K562 (cell line): Measurements from ENCODE around the gene GLRX3. TPM values are rescaled to one million over a fixed set of nuclear protein-coding genes. Genes with fewer than 3 reads are reported as not detected.

Experiments used
- ATAC-seq: fragments of 200-7000 bp; cut with Tn5 transposase; 3 replicates; pipeline ENCODE4 v1.9.1; 2020; ENCODE audit warnings: moderate library complexity
- BruUV-seq: library from RNA; stranded (reverse); fragments of 400-500 nt; replicated peaks from 2 replicates; lab custom pipeline; 2021; lab: Mats Ljungman, UMichigan
- CTCF ChIA-PET: fragments of 300-600 bp; formaldehyde crosslinking; extraction: SDS; loops from one replicate; lab custom pipeline; 2021; ENCODE audit warnings: low intra/inter-chr PET ratio; lab: Yijun Ruan, JAX
- POLR2A ChIA-PET: fragments of 300-600, 350-650 bp; sonication (Branson Sonifier 250); formaldehyde crosslinking; extraction: SDS; loops from one replicate; lab custom pipeline; 2021; ENCODE audit warnings: antibody characterized with exemption, inconsistent platforms; lab: Yijun Ruan, JAX
- DNase-seq, 4 experiments: peaks; one replicate each; pipeline versions ENCODE4 v3.0.0 to v3.0.0-alpha.2; 2011 to 2018; ENCODE audit warnings: low spot score in 3 of 4, mixed read lengths in 3 of 4; ENCODE audit errors: extremely low read depth in 1 of 4
- FAIRE-seq: peaks from 2 replicates; lab custom pipeline; 2011; peaks lifted over from hg19 to GRCh38; lab: Jason Lieb, UNC
- H2AFZ ChIP-seq: 2 replicates; pipeline ENCODE4 v1.6.0; 2011; ENCODE audit warnings: low read depth, low read length, control low read depth, inconsistent platforms
- H3K27ac ChIP-seq: fragments of 200-600 bp; 3 replicates; pipeline ENCODE4 v1.8.0; 2011; ENCODE audit warnings: low read depth, mild to moderate bottlenecking, control low read depth, inconsistent platforms, low read length, moderate library complexity, mixed read lengths; ENCODE audit errors: extremely low read depth
- H3K27me3 ChIP-seq, 2 experiments: fragments of 300-600 bp in 1 of 2; 2 replicates in 1 of 2; 3 replicates in 1 of 2; pipeline versions ENCODE4 v1.6.0 to v1.8.0; 2011; ENCODE audit warnings: inconsistent platforms in 2 of 2, low read length in 2 of 2, mild to moderate bottlenecking in 1 of 2, mixed read lengths in 1 of 2, moderate library complexity in 1 of 2; ENCODE audit not compliant: control insufficient read depth in 2 of 2, insufficient read depth in 2 of 2
- H3K36me3 ChIP-seq: fragments of 300-600 bp; 3 replicates; pipeline ENCODE4 v1.8.0; 2011; ENCODE audit warnings: mild to moderate bottlenecking, low read length, inconsistent platforms; ENCODE audit not compliant: control insufficient read depth, insufficient read depth
- H3K4me1 ChIP-seq, 2 experiments: fragments of 200-600 bp in 1 of 2; replicated peaks in 1 of 2; 2 replicates in 1 of 2; 3 replicates in 1 of 2; pipeline versions ENCODE4 v1.5.1 to v1.8.0; 2011; ENCODE audit warnings: inconsistent platforms in 2 of 2, low read length in 2 of 2, mild to moderate bottlenecking in 1 of 2, mixed read lengths in 1 of 2, moderate library complexity in 1 of 2; ENCODE audit not compliant: control insufficient read depth in 2 of 2, insufficient read depth in 2 of 2
- H3K4me2 ChIP-seq: 2 replicates; pipeline ENCODE4 v1.6.1; 2011; ENCODE audit warnings: low read length, control low read depth, inconsistent platforms, mixed read lengths; ENCODE audit not compliant: insufficient read depth
- H3K4me3 ChIP-seq: fragments of 200-600 bp; sonication (generic), shearing (Covaris generic); 2 replicates; pipeline ENCODE4 v1.5.1; 2016; ENCODE audit warnings: control low read depth, inconsistent platforms
- H3K79me2 ChIP-seq: fragments of 200-600 bp; 3 replicates; pipeline ENCODE4 v1.8.0; 2011; ENCODE audit warnings: low read length, inconsistent platforms; ENCODE audit not compliant: control insufficient read depth, insufficient read depth
- H3K9ac ChIP-seq, 2 experiments: 2 replicates each; pipeline versions ENCODE4 v1.6.0 to v1.6.1; 2011; ENCODE audit warnings: low read depth in 2 of 2, low read length in 2 of 2, control low read depth in 1 of 2, inconsistent platforms in 1 of 2, mild to moderate bottlenecking in 1 of 2, mixed read lengths in 1 of 2; ENCODE audit not compliant: insufficient read depth in 1 of 2
- H3K9me1 ChIP-seq: one replicate; pipeline ENCODE4 v1.6.0; 2011; ENCODE audit warnings: inconsistent platforms, mild to moderate bottlenecking, low read length, moderate library complexity; ENCODE audit not compliant: control insufficient read depth, insufficient read depth
- H3K9me3 ChIP-seq: replicated peaks from 2 replicates; pipeline ENCODE4 v1.5.1; 2011; ENCODE audit warnings: low read depth, low read length, inconsistent platforms; ENCODE audit not compliant: control insufficient read depth, insufficient read depth
- H4K20me1 ChIP-seq: replicated peaks from 2 replicates; pipeline ENCODE4 v1.6.1; 2011; ENCODE audit warnings: low read length, inconsistent platforms, mixed read lengths; ENCODE audit not compliant: control insufficient read depth, insufficient read depth
- ETV6 ChIP-seq, 3 experiments: fragments of 150-350 bp in 1 of 3; sonication (generic) in 1 of 3; formaldehyde crosslinking in 1 of 3; IDR thresholded peaks; 2 replicates each; pipeline versions ENCODE4 v1.6.1 to v1.8.0; 2014 to 2022; ENCODE audit warnings: borderline replicate concordance in 2 of 3, low read depth in 2 of 3, antibody characterized with exemption in 1 of 3, low read length in 1 of 3, mild to moderate bottlenecking in 1 of 3, missing genetic modification reagents in 1 of 3
- FOXJ2 ChIP-seq: fragments of 200-800 bp; sonication (Bioruptor generic); IDR thresholded peaks from 2 replicates; pipeline ENCODE4 v1.6.1; 2016; ENCODE audit warnings: missing genetic modification characterization, missing compliant biosample characterization
- FOXK2 ChIP-seq, 2 experiments: fragments of 450-650 bp; IDR thresholded peaks in 1 of 2; conservative IDR thresholded peaks in 1 of 2; 2 replicates each; pipeline ENCODE4 v1.6.1; 2016; ENCODE audit warnings: low read depth in 2 of 2, mild to moderate bottlenecking in 1 of 2
- KLF6 ChIP-seq: fragments of 250-450 bp; sonication (Bioruptor Pico); IDR thresholded peaks from 2 replicates; pipeline ENCODE4 v1.4.0; 2020; ENCODE audit warnings: mild to moderate bottlenecking, moderate library complexity, borderline replicate concordance
- NEUROD1 ChIP-seq: fragments of 150-350 bp; IDR thresholded peaks from 2 replicates; pipeline ENCODE4 v1.6.1; 2014; ENCODE audit warnings: borderline replicate concordance, low read length, low read depth; ENCODE audit not compliant: partially characterized antibody
- NR2C1 ChIP-seq, 2 experiments: fragments of 450-650 bp; IDR thresholded peaks; 2 replicates each; pipeline ENCODE4 v1.6.1; 2017; ENCODE audit warnings: mild to moderate bottlenecking in 2 of 2, antibody characterized with exemption in 1 of 2, inconsistent platforms in 1 of 2, missing compliant biosample characterization in 1 of 2, missing genetic modification characterization in 1 of 2
- ZNF408 ChIP-seq: fragments of 250-450 bp; sonication (Bioruptor Pico); IDR thresholded peaks from 2 replicates; pipeline ENCODE4 v1.4.0; 2020; ENCODE audit warnings: low read depth, mild to moderate bottlenecking, moderate library complexity
- ZNF431 ChIP-seq: sonication (generic); formaldehyde crosslinking; IDR thresholded peaks from 2 replicates; pipeline ENCODE4 v1.8.0; 2022; ENCODE audit warnings: mild to moderate bottlenecking, missing genetic modification reagents
- WGBS: fragments of 100-300 bp; shearing (Covaris generic); methylation state at CpG from one replicate; pipeline ENCODE4 v1.1.6; 2016; ENCODE audit warnings: low coverage, mixed read lengths; ENCODE audit not compliant: insufficient coverage; ENCODE audit errors: missing lambda C conversion rate; 5-methylcytosine and 5-hydroxymethylcytosine counted together
- in situ Hi-C: fragments of 300-500 bp; cut with MboI; formaldehyde crosslinking; loops from 4 replicates; pipeline ENCODE4 v1.15.0; 2018; ENCODE audit warnings: inconsistent platforms, mixed read lengths
- intact Hi-C: fragments of 100-400 bp; cut with micrococcal nuclease; formaldehyde crosslinking; loops from 2 replicates; pipeline ENCODE4 v1.14.2; 2022
- polyA plus RNA-seq, 8 experiments: library from polyadenylated mRNA; depleted of rRNA in 4 of 8; stranded (reverse) in 5 of 8; unstranded in 3 of 8; fragments of >200 nt; fragmentation: Nextera tagmentation in 2 of 8; fragmentation: Illumina TruSeq in 1 of 8; extraction: Ambion mirVana in 2 of 8; extraction: Trizol in 1 of 8; gene quantifications; 2 replicates each; pipeline versions ENCODE4 v1.2.1 to v1.2.3, GENCODE V29; 2011 to 2014; ENCODE audit warnings: inconsistent platforms in 1 of 8, missing spikeins in 1 of 8
- total RNA-seq, 7 experiments: library from RNA; depleted of rRNA in 6 of 7; stranded (reverse); fragments of >200 nt in 6 of 7; fragmentation: Illumina TruSeq in 2 of 7; extraction: Trizol in 2 of 7; gene quantifications; 2 replicates each; pipeline versions ENCODE4 v1.2.1 to v1.2.3, GENCODE V29; 2011 to 2021; ENCODE audit warnings: low replicate concordance in 1 of 7

The GLRX3 gene
- total and polyA plus RNA-seq, 9 of the 15 experiments (the other 6 are each of a cell fraction or from before 2014, with no cell fraction given): 115 to 190 (median 169) TPM

DNA sequence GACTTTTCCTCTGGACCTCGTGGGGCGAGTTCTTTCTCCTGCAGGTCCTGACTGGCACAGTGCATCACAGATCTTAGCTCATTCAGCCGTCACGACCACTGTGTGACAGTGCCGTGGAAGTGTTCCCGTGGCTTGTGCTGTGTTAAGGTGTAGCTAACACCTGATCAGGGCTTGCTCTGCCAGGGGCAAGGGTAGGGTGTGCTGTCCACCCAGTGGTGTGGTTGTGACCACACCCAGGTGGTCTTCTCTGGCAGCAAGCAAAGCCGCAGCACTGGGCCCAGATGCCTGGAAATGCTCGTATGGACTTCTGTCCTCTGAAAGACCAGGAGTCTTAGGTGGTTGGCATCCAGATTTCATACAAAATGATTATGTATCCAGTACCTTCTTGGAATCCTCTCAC is 86.2 kb downstream of the GLRX3 start (continued):
- TF ChIP-seq FOXJ2 (tag): no peak

DNA sequence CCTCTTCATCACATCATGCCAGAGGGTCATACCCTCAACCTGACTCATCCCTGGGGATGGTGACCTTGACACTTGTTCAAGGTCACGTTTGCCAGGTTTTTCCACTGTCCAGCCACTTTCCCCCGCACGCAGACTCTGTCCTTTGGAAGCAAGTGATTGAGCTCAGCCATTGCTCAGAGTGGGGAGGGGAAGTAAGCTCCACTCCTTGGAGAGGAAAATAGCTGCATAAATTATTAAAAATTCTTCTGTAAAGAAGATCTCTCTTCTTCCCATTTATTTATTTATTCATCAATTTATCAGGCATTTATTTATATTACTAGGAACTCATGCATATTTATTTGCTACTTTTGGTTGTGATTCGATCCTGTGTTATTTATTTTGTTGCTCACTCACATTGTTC is 88.0 kb downstream of the GLRX3 start:
- CTCF ChIA-PET: no interaction called here
- WGBS: 4% methylated on average over 4 of the region's 4 CpGs

More for the DNA sequence above, 88.0 kb downstream of the GLRX3 start:
- Histone ChIP-seq H3K4me2 (no peak overlapping the region), H3K9me1 (peaks cover 2% of the 10 kb centered on the region), H4K20me1 (no peaks in the 10 kb centered on the region; the same call in 1 of the 2 replicates), H3K9me3 (no peaks in the 10 kb centered on the region), H3K27ac (no peak overlapping the region), H3K4me3 (no peak overlapping the region), H3K36me3 (no peaks in the 10 kb centered on the region), H2AFZ (no peak overlapping the region), H3K9ac (no peak overlapping the region), H3K27me3 (no peaks in the 10 kb centered on the region; a peak in 1 of 5 replicates), H3K4me1 (no peaks in the 10 kb centered on the region), H3K79me2 (no peaks in the 10 kb centered on the region)
- intact Hi-C loops (no loop called here), in situ Hi-C loops (no loop called here)
- no peak for ATAC-seq
- no peak for FAIRE-seq
- POLR2A ChIA-PET: interaction anchor here (0.8 kb wide), 1 partner anchor 22 kb away, joined by 3 read pairs; no protein-coding TSS in a partner anchor
- BruUV-seq: no TSS peak
- DNase-seq: no peak
- TF ChIP-seq ETV6 (IDR thresholded peaks at IDR 0.05; ENCODE audit: borderline replicate concordance in 1 of 2, low read depth in 2 of 2, low read length in 1 of 2) (no peak), ETV6 (CRISPR knock-in tag; IDR thresholded peaks at IDR 0.05; ENCODE audit: borderline replicate concordance) (no peak), NEUROD1 (no peak), ZNF431 (CRISPR knock-in tag) (no peak), NR2C1 (IDR thresholded peaks at IDR 0.05) (no peak), NR2C1 (tag; IDR thresholded peaks at IDR 0.05) (no peak), FOXK2 (conservative IDR thresholded peaks at IDR 0.05 in 1 of 2, IDR thresholded peaks at IDR 0.05 in 1 of 2; ENCODE audit: low read depth in 2 of 2) (no peak), KLF6 (no peak), ZNF408 (CRISPR knock-in tag) (no peak)
